Measurements from ENCODE around the gene ABCC1. TPM values are rescaled to one million over a fixed set of nuclear protein-coding genes. Genes with fewer than 3 reads are reported as not detected.

Gene ABCC1
- total RNA-seq, 1 experiment from 2014 or later, result 56.4 TPM

DNA sequence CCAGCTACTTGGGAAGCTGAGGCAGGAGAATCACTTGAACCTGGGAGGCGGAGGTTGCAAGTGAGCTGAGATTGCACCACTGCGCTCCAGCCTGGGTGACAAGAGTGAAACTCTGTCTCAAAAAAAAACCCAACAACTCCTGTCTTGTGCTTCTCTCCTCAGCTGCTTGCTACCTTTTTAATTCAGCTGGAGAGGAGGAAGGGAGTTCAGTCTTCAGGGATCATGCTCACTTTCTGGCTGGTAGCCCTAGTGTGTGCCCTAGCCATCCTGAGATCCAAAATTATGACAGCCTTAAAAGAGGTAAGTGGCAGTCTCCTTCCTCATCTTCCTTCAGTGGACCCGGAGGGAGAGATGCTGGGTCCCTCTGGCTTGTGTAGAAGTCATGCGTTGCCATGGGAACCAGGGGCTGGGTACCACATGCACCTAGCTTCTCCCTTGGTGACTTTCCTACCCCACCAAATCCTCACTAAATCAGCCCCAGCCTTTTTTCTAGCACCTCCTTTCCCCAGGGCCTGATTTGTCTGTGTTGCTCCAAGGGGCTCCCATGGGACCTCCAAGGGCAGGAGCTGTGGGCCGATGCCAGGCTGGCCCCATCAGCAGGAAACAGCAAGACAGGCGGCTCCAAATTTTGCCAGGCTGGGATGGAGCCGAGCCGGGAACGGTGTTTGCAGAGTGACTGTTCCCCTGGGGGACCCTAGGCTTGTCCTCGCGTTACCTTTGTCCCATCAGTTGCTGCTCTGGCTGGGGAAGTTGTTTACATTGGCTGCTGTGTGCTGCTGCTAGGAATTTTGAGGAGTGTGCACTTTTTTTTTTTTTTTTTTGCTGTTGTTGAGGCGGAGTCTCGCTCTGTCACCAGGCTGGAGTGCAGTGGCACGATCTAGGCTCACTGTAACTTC is 65.2 kb downstream of the ABCC1 start:
- no peak overlapping the region for H3K9ac ChIP-seq (ENCODE audit: extremely low read depth, insufficient read length, low read length)
- H3K27ac Mint-ChIP-seq, result peak overlapping the region in 1 of 3 experiments; percentile 34; a peak in 2 of 7 replicates
- DNase-seq, result no peak
- H3K27ac ChIP-seq (ENCODE audit: insufficient read length, low read depth, low read length), result no peak overlapping the region
- H4K8ac ChIP-seq (replicated peaks; ENCODE audit: insufficient read length, low read depth, low read length), result no peak overlapping the region
- no peak overlapping the region for H3K23ac ChIP-seq (ENCODE audit: insufficient read length, low read depth, low read length)
- H2BK120ac ChIP-seq (ENCODE audit: low read depth, low read length, poor library complexity, severe bottlenecking), result no peak overlapping the region
- no peaks in the 10 kb centered on the region for H3K9me3 ChIP-seq (ENCODE audit: control insufficient read depth, low read depth, low read length)
- no peak overlapping the region for H4K5ac ChIP-seq (ENCODE audit: insufficient read length, low read depth, low read length)
- H3K36me3 Mint-ChIP-seq (ENCODE audit: insufficient read depth in 1 of 3, low read depth in 3 of 3), result peaks cover 33 to 80% (median 65%) of the 10 kb centered on the region in 3 experiments; a peak in 6 of 7 replicates
- H3K18ac ChIP-seq (ENCODE audit: insufficient read length, low read depth, low read length), result no peak overlapping the region
- H2BK5ac ChIP-seq (ENCODE audit: insufficient read length, low read length), result no peak overlapping the region
- H3K4me3 Mint-ChIP-seq, result no peak overlapping the region
- no peaks in the 10 kb centered on the region for H3K27me3 Mint-ChIP-seq (ENCODE audit: low read depth)
- no peak overlapping the region for H2BK15ac ChIP-seq (ENCODE audit: low read depth, low read length)
- H3K14ac ChIP-seq (ENCODE audit: insufficient read depth, low read length), result no peak overlapping the region
- H3K79me2 ChIP-seq (ENCODE audit: insufficient read depth, low read length), result no peaks in the 10 kb centered on the region
- no peak overlapping the region for H3K4me2 ChIP-seq (ENCODE audit: insufficient read depth, insufficient read length, low read length)
- H3K23me2 ChIP-seq (ENCODE audit: insufficient read length, low read depth, low read length, poor library complexity, severe bottlenecking), result no peaks in the 10 kb centered on the region
- no peak overlapping the region for H3T11ph ChIP-seq (ENCODE audit: low read length)
- H3K79me1 ChIP-seq (ENCODE audit: insufficient read depth, low read depth, low read length, poor library complexity, severe bottlenecking), result peaks cover 3% of the 10 kb centered on the region
- H3K56ac ChIP-seq (ENCODE audit: insufficient read length, low read depth, low read length), result no peak overlapping the region
- no CpG with 5 or more reads among the region's 14 CpGs for WGBS (ENCODE audit: extremely low coverage, insufficient read length, low lambda C conversion rate)
- no peaks in the 10 kb centered on the region for H3K27me3 ChIP-seq (ENCODE audit: insufficient read depth, low read length)
- no peak overlapping the region for H2AFZ ChIP-seq (ENCODE audit: low read length)
- H3K9me3 Mint-ChIP-seq, result no peaks in the 10 kb centered on the region
- no peaks in the 10 kb centered on the region for H4K20me1 ChIP-seq (ENCODE audit: control insufficient read depth, insufficient read depth, insufficient read length)
- TF ChIP-seq, protein P1, sequence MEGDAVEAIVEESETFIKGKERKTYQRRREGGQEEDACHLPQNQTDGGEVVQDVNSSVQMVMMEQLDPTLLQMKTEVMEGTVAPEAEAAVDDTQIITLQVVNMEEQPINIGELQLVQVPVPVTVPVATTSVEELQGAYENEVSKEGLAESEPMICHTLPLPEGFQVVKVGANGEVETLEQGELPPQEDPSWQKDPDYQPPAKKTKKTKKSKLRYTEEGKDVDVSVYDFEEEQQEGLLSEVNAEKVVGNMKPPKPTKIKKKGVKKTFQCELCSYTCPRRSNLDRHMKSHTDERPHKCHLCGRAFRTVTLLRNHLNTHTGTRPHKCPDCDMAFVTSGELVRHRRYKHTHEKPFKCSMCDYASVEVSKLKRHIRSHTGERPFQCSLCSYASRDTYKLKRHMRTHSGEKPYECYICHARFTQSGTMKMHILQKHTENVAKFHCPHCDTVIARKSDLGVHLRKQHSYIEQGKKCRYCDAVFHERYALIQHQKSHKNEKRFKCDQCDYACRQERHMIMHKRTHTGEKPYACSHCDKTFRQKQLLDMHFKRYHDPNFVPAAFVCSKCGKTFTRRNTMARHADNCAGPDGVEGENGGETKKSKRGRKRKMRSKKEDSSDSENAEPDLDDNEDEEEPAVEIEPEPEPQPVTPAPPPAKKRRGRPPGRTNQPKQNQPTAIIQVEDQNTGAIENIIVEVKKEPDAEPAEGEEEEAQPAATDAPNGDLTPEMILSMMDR (conservative IDR thresholded peaks at IDR 0.05), result no peak
- no peaks in the 10 kb centered on the region for H3K4me1 ChIP-seq (ENCODE audit: insufficient read depth, low read length)
- H4K91ac ChIP-seq (ENCODE audit: insufficient read length, low read depth, low read length), result no peak overlapping the region
- no peak overlapping the region for H2BK12ac ChIP-seq (ENCODE audit: insufficient read length, low read depth, low read length)
- H2BK20ac ChIP-seq (ENCODE audit: low read depth, low read length, poor library complexity, severe bottlenecking), result no peak overlapping the region
- no peaks in the 10 kb centered on the region for H3K4me1 Mint-ChIP-seq
- H3K4ac ChIP-seq (ENCODE audit: low read depth, low read length), result no peak overlapping the region
- H2AK5ac ChIP-seq (ENCODE audit: insufficient read length, low read length), result no peak overlapping the region
